H9 (cell line): Measurements from ENCODE around the gene ARHGEF10L. TPM values are rescaled to one million over a fixed set of nuclear protein-coding genes. Genes with fewer than 3 reads are reported as not detected.

Experiments used
- DNase-seq: peaks from one replicate; pipeline ENCODE4 v3.0.0-alpha.2; 2017
- H2AFZ ChIP-seq: one replicate; pipeline ENCODE4 v1.6.1; 2013; ENCODE audit warnings: mild to moderate bottlenecking, low read length, control low read depth, moderate library complexity
- H2AK5ac ChIP-seq: 2 replicates; pipeline ENCODE4 v1.6.1; 2013; ENCODE audit warnings: low read length, control low read depth, mixed read lengths; ENCODE audit not compliant: insufficient read length
- H2BK120ac ChIP-seq: one replicate; pipeline ENCODE4 v1.6.1; 2013; ENCODE audit warnings: low read depth, mild to moderate bottlenecking, low read length, control low read depth, inconsistent platforms; ENCODE audit not compliant: poor library complexity, severe bottlenecking
- H2BK12ac ChIP-seq: 2 replicates; pipeline ENCODE4 v1.6.1; 2013; ENCODE audit warnings: low read length, control low read depth, mixed read lengths, low read depth; ENCODE audit not compliant: insufficient read length
- H2BK15ac ChIP-seq: 2 replicates; pipeline ENCODE4 v1.6.1; 2013; ENCODE audit warnings: low read depth, low read length, control low read depth
- H2BK20ac ChIP-seq: one replicate; pipeline ENCODE4 v1.6.1; 2013; ENCODE audit warnings: low read depth, mild to moderate bottlenecking, low read length, control low read depth, inconsistent platforms; ENCODE audit not compliant: poor library complexity, severe bottlenecking
- H2BK5ac ChIP-seq: 2 replicates; pipeline ENCODE4 v1.6.1; 2013; ENCODE audit warnings: low read length, control low read depth, mixed read lengths; ENCODE audit not compliant: insufficient read length
- H3K14ac ChIP-seq: 2 replicates; pipeline ENCODE4 v1.6.1; 2013; ENCODE audit warnings: low read length, control low read depth; ENCODE audit not compliant: insufficient read depth
- H3K18ac ChIP-seq: 2 replicates; pipeline ENCODE4 v1.6.1; 2013; ENCODE audit warnings: low read depth, mild to moderate bottlenecking, mixed read lengths, low read length, control low read depth; ENCODE audit not compliant: insufficient read length
- H3K23ac ChIP-seq: 2 replicates; pipeline ENCODE4 v1.6.1; 2013; ENCODE audit warnings: low read length, control low read depth, mixed read lengths, low read depth; ENCODE audit not compliant: insufficient read length
- H3K23me2 ChIP-seq: 2 replicates; pipeline ENCODE4 v1.6.1; 2013; ENCODE audit warnings: low read depth, mild to moderate bottlenecking, mixed read lengths, low read length, control low read depth; ENCODE audit not compliant: insufficient read length, poor library complexity, severe bottlenecking
- H3K27ac ChIP-seq: 2 replicates; pipeline ENCODE4 v1.5.1; 2013; ENCODE audit warnings: low read length, control low read depth, mixed read lengths, low read depth; ENCODE audit not compliant: insufficient read length
- H3K27me3 ChIP-seq: 2 replicates; pipeline ENCODE4 v1.6.1; 2013; ENCODE audit warnings: low read length, control low read depth, inconsistent platforms; ENCODE audit not compliant: insufficient read depth
- H3K4ac ChIP-seq: 2 replicates; pipeline ENCODE4 v1.6.1; 2013; ENCODE audit warnings: low read depth, mild to moderate bottlenecking, control low read depth, inconsistent platforms, low read length, moderate library complexity
- H3K4me1 ChIP-seq: 2 replicates; pipeline ENCODE4 v1.6.1; 2013; ENCODE audit warnings: low read length, control low read depth, inconsistent platforms; ENCODE audit not compliant: insufficient read depth
- H3K4me2 ChIP-seq: 2 replicates; pipeline ENCODE4 v1.6.1; 2013; ENCODE audit warnings: low read length, control low read depth, mixed read lengths; ENCODE audit not compliant: insufficient read length, insufficient read depth
- H3K56ac ChIP-seq: 2 replicates; pipeline ENCODE4 v1.6.1; 2013; ENCODE audit warnings: low read depth, mild to moderate bottlenecking, mixed read lengths, low read length, control low read depth; ENCODE audit not compliant: insufficient read length
- H3K79me1 ChIP-seq: 2 replicates; pipeline ENCODE4 v1.6.1; 2013; ENCODE audit warnings: low read depth, mild to moderate bottlenecking, moderate library complexity, low read length, control low read depth, inconsistent platforms; ENCODE audit not compliant: insufficient read depth, poor library complexity, severe bottlenecking
- H3K79me2 ChIP-seq: 2 replicates; pipeline ENCODE4 v1.6.1; 2013; ENCODE audit warnings: low read length, control low read depth, inconsistent platforms; ENCODE audit not compliant: insufficient read depth
- H3K9ac ChIP-seq: 2 replicates; pipeline ENCODE4 v1.6.1; 2013; ENCODE audit warnings: low read length, control low read depth, mixed read lengths; ENCODE audit not compliant: insufficient read length; ENCODE audit errors: extremely low read depth
- H3K9me3 ChIP-seq: one replicate; pipeline ENCODE4 v1.6.1; 2013; ENCODE audit warnings: low read depth, low read length, inconsistent platforms; ENCODE audit not compliant: control insufficient read depth
- H3T11ph ChIP-seq: one replicate; pipeline ENCODE4 v1.6.1; 2013; ENCODE audit warnings: mild to moderate bottlenecking, low read length, control low read depth, inconsistent platforms
- H4K20me1 ChIP-seq: one replicate; pipeline ENCODE4 v1.6.1; 2013; ENCODE audit not compliant: control insufficient read depth, insufficient read length, insufficient read depth
- H4K5ac ChIP-seq: 2 replicates; pipeline ENCODE4 v1.6.1; 2013; ENCODE audit warnings: low read depth, mild to moderate bottlenecking, mixed read lengths, low read length, control low read depth; ENCODE audit not compliant: insufficient read length
- H4K8ac ChIP-seq: replicated peaks from 2 replicates; pipeline ENCODE4 v1.6.1; 2013; ENCODE audit warnings: low read length, control low read depth, mixed read lengths, low read depth; ENCODE audit not compliant: insufficient read length
- H4K91ac ChIP-seq: 2 replicates; pipeline ENCODE4 v1.6.1; 2013; ENCODE audit warnings: low read depth, mild to moderate bottlenecking, moderate library complexity, mixed read lengths, low read length, control low read depth; ENCODE audit not compliant: insufficient read length
- H3K27ac Mint-ChIP-seq, 3 experiments: 2 replicates in 2 of 3; 3 replicates in 1 of 3; pipeline ENCODE4 v1.8.0; 2020 to 2021; ENCODE audit warnings: mixed read lengths in 3 of 3, mild to moderate bottlenecking in 1 of 3, moderate library complexity in 1 of 3
- H3K27me3 Mint-ChIP-seq: 2 replicates; pipeline ENCODE4 v1.8.0; 2021; ENCODE audit warnings: low read depth, mild to moderate bottlenecking, moderate library complexity, mixed read lengths
- H3K36me3 Mint-ChIP-seq, 3 experiments: 2 replicates in 2 of 3; 3 replicates in 1 of 3; pipeline ENCODE4 v1.8.0; 2020 to 2021; ENCODE audit warnings: low read depth in 3 of 3, mixed read lengths in 3 of 3; ENCODE audit not compliant: insufficient read depth in 1 of 3
- H3K4me1 Mint-ChIP-seq, 2 experiments: 2 replicates each; pipeline ENCODE4 v1.8.0; 2020; ENCODE audit warnings: mixed read lengths in 2 of 2
- H3K4me3 Mint-ChIP-seq, 2 experiments: 2 replicates in 1 of 2; 3 replicates in 1 of 2; pipeline ENCODE4 v1.8.0; 2020 to 2021; ENCODE audit warnings: mild to moderate bottlenecking in 2 of 2, mixed read lengths in 2 of 2, moderate library complexity in 1 of 2
- H3K9me3 Mint-ChIP-seq, 2 experiments: 2 replicates in 1 of 2; 3 replicates in 1 of 2; pipeline ENCODE4 v1.8.0; 2020; ENCODE audit warnings: mild to moderate bottlenecking in 2 of 2, mixed read lengths in 2 of 2, moderate library complexity in 1 of 2
- WGBS: extraction: QIAGEN DNeasy Blood & Tissue Kit; methylation state at CpG from one replicate; pipeline ENCODE4 v1.1.7; 2013; ENCODE audit warnings: missing lambda C conversion rate, low lambda C conversion rate, mixed read lengths; ENCODE audit not compliant: insufficient read length; ENCODE audit errors: extremely low coverage; 5-methylcytosine and 5-hydroxymethylcytosine counted together
- total RNA-seq: library from RNA; stranded (reverse); gene quantifications from 2 replicates; pipeline ENCODE4 v1.2.1, GENCODE V29; 2021
- TF ChIP-seq, protein P1 (sequence below): fragments of 200-600 bp; sonication (generic); conservative IDR thresholded peaks from 3 replicates; pipeline ENCODE4 v1.8.0; 2021; ENCODE audit warnings: antibody characterized with exemption, mild to moderate bottlenecking

The ARHGEF10L gene
- total RNA-seq, 1 experiment from 2014 or later: 20.2 TPM

DNA sequence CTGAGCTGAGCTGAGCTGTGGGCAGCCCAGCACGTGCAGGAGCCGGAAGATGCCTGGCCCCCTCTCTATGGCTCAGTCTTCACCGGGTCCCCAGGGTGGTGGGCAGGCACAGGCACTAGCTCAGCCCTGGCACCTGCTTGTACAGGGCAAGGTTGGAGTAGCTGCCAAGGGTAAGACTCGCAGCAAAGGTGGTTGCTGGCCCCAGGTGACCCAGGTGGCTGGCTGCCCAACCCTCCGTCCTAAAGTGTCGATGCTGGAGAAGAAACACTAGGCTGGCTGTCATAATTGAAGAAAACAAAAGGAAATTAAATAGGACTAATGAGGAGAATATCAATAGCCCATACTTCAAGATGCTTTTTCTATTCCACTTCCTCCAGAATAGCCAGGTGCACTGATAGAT is 138.5 kb downstream of the ARHGEF10L start:
- Histone ChIP-seq H4K5ac (no peak overlapping the region), H3K9me3 (no peaks in the 10 kb centered on the region), H2BK15ac (no peak overlapping the region), H3K9ac (no peak overlapping the region), H3K4me2 (no peak overlapping the region), H3K14ac (no peak overlapping the region), H3K18ac (no peak overlapping the region), H2BK120ac (no peak overlapping the region), H3K27me3 (no peaks in the 10 kb centered on the region), H3K79me2 (no peaks in the 10 kb centered on the region), H3K27ac (no peak overlapping the region), H4K8ac (no peak overlapping the region), H3T11ph (no peak overlapping the region), H3K4ac (no peak overlapping the region), H2AK5ac (no peak overlapping the region), H3K4me1 (no peaks in the 10 kb centered on the region), H2AFZ (no peak overlapping the region), H3K79me1 (no peaks in the 10 kb centered on the region), H4K20me1 (no peaks in the 10 kb centered on the region), H3K56ac (no peak overlapping the region), H3K23me2 (no peaks in the 10 kb centered on the region), H2BK20ac (no peak overlapping the region), H3K23ac (no peak overlapping the region), H2BK5ac (no peak overlapping the region), H4K91ac (no peak overlapping the region), H2BK12ac (no peak overlapping the region)
- no peak for DNase-seq
- H3K36me3 Mint-ChIP-seq: peaks cover 3 to 20% (median 4%) of the 10 kb centered on the region in 3 experiments
- WGBS: no CpG with 5 or more reads among the region's 6 CpGs
- no peak overlapping the region for H3K4me3 Mint-ChIP-seq
- TF ChIP-seq, protein P1, sequence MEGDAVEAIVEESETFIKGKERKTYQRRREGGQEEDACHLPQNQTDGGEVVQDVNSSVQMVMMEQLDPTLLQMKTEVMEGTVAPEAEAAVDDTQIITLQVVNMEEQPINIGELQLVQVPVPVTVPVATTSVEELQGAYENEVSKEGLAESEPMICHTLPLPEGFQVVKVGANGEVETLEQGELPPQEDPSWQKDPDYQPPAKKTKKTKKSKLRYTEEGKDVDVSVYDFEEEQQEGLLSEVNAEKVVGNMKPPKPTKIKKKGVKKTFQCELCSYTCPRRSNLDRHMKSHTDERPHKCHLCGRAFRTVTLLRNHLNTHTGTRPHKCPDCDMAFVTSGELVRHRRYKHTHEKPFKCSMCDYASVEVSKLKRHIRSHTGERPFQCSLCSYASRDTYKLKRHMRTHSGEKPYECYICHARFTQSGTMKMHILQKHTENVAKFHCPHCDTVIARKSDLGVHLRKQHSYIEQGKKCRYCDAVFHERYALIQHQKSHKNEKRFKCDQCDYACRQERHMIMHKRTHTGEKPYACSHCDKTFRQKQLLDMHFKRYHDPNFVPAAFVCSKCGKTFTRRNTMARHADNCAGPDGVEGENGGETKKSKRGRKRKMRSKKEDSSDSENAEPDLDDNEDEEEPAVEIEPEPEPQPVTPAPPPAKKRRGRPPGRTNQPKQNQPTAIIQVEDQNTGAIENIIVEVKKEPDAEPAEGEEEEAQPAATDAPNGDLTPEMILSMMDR: no peak
- no peaks in the 10 kb centered on the region for H3K9me3 Mint-ChIP-seq
- no peak overlapping the region for H3K27ac Mint-ChIP-seq
- peaks cover 7% of the 10 kb centered on the region in 2 experiments; a peak in 3 of 4 replicates for H3K4me1 Mint-ChIP-seq
- H3K27me3 Mint-ChIP-seq: no peaks in the 10 kb centered on the region; the same call in 1 of the 2 replicates
